IMR-90 (cell line): ENCODE results near the gene FBXL20.

Experiments
- BHLHE40 ChIP-seq: fragments of 150-350 bp; IDR thresholded peaks from 2 replicates; pipeline ENCODE4 v1.6.1; 2016; ENCODE audit warnings: mild to moderate bottlenecking, low read depth, low read length
- CTCF ChIP-seq: conservative IDR thresholded peaks from 2 replicates; pipeline ENCODE4 v1.5.1; 2012; ENCODE audit warnings: mild to moderate bottlenecking, low read depth, low read length, improper control_type of control experiment
- MAFK ChIP-seq: IDR thresholded peaks from 2 replicates; pipeline ENCODE4 v1.6.1; 2012; ENCODE audit warnings: low read depth, low read length, improper control_type of control experiment
- MXI1 ChIP-seq: IDR thresholded peaks from 2 replicates; pipeline ENCODE4 v1.6.1; 2012; ENCODE audit warnings: low read depth, mild to moderate bottlenecking, low read length, moderate library complexity, borderline replicate concordance
- NFE2L2 ChIP-seq: fragments of 150-350 bp; IDR thresholded peaks from 2 replicates; pipeline ENCODE4 v1.6.1; 2016; ENCODE audit warnings: low read depth, mild to moderate bottlenecking, low read length
- POLR2A ChIP-seq: IDR thresholded peaks from 2 replicates; pipeline ENCODE4 v1.6.1; 2012; ENCODE audit warnings: mild to moderate bottlenecking, low read depth, low read length
- RAD21 ChIP-seq: IDR thresholded peaks from 2 replicates; pipeline ENCODE4 v1.6.1; 2012; ENCODE audit warnings: low read length, improper control_type of control experiment
- RFX5 ChIP-seq: IDR thresholded peaks from 2 replicates; pipeline ENCODE4 v1.8.0; 2012; ENCODE audit warnings: low read depth, mild to moderate bottlenecking, low read length, moderate library complexity
- SMC3 ChIP-seq: fragments of 150-350 bp; IDR thresholded peaks from 2 replicates; pipeline ENCODE4 v1.6.1; 2016; ENCODE audit warnings: low read depth, mild to moderate bottlenecking, antibody characterized with exemption, low read length, moderate library complexity
- USF2 ChIP-seq: fragments of 150-350 bp; IDR thresholded peaks from 2 replicates; pipeline ENCODE4 v1.6.1; 2017; ENCODE audit warnings: mild to moderate bottlenecking, antibody characterized with exemption, low read length, low read depth

DNA sequence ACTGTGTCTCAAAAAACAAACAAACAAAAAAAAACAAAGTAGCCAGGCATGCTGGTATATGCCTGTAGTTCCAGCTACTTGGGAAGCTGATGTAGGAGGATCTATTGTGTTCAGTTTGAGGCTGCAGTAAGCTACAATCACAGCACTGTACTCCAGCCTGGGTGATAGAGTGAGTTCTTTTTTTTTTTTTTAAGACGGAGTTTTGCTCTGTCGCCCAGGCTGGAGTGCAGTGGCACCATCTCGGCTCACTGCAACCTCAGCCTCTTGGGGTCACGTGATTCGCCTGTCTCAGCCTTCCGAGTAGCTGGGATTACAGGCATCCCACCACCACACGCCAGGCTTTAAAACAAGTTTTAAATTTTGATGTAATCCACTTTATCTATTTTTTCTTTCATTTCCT is 95.4 kb downstream of the FBXL20 start:
- no peak for TF ChIP-seq CTCF
- no peak for TF ChIP-seq POLR2A
- no peak for TF ChIP-seq USF2
- no peak for TF ChIP-seq MAFK
- TF ChIP-seq SMC3 = no peak
- TF ChIP-seq MXI1 = no peak
- TF ChIP-seq NFE2L2 = no peak
- TF ChIP-seq RFX5 = no peak
- no peak for TF ChIP-seq BHLHE40
- no peak for TF ChIP-seq RAD21
